Endometrial microvascular endothelial cells (primary cell): Measurements from ENCODE around the gene FILIP1L. TPM values are rescaled to one million over a fixed set of nuclear protein-coding genes. Genes with fewer than 3 reads are reported as not detected.

Experiments
- in situ Hi-C: cut with HindIII; loops from 2 replicates; pipeline ENCODE4 v1.10.0; 2017; ENCODE audit warnings: low sequenced_read_pairs, low pct_unique_long_range_greater_than_20kb; ENCODE audit errors: inconsistent ontology term
- total RNA-seq: library from RNA; depleted of rRNA; stranded (reverse); fragments of >200 nt; gene quantifications from one replicate; pipeline ENCODE4 v1.2.3, GENCODE V29; 2015; ENCODE audit errors: inconsistent ontology term

Gene FILIP1L
- total RNA-seq, 1 donor from 2014 or later: 31.3 TPM

- in situ Hi-C loops: no loop called here
Observed at GRCh38 chr3:100029052-100029451, 85.2 kb downstream of the FILIP1L start.

GRCh38 chr3:100027321-100027720, 87.0 kb downstream of the FILIP1L start:
- in situ Hi-C loops: no loop called here

DNA sequence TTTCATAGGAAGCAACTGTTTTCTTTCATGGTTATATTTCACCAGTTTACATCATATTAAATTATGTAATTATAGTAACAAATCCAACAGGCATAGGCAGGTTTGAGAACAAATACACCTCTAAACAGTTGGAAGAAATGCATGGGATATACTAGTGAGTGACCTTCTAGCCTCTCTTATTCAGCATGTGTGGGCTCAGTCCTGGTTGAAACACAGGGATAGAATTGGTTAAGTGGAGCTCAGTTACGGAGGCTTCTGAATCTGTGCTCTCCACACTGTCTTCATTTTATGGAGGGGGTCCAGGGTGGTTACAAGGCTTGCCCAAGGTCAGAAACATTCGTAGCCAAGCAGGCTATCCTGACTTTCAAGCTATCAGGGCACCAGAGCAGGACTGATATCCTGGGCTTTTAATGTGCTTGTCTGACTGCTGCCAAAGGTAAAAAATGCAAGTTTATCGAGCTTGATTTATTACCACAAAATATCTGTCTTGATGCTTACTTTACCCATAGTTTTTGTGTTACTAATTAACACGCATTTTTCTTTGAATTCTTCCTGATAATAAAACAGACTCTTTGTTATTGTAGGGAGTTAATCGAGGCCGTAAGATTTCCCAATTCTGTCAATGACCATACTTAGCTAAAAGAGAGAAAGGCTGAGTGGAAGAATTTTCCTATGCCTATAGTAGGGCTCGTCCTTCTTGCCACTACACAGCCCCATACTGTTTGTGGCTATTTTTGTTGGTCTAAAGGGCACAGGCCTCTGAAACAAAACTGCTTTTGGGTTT, 89.6 kb downstream of the FILIP1L start:
- in situ Hi-C loops: no loop called here

GRCh38 chr3:100023595-100023994, 90.7 kb downstream of the FILIP1L start:
- in situ Hi-C loops: no loop called here

- in situ Hi-C loops: no loop called here
Observed at GRCh38 chr3:100023150-100023549, 91.2 kb downstream of the FILIP1L start.

GRCh38 chr3:100022506-100022905, 91.8 kb downstream of the FILIP1L start:
- in situ Hi-C loops: no loop called here

DNA sequence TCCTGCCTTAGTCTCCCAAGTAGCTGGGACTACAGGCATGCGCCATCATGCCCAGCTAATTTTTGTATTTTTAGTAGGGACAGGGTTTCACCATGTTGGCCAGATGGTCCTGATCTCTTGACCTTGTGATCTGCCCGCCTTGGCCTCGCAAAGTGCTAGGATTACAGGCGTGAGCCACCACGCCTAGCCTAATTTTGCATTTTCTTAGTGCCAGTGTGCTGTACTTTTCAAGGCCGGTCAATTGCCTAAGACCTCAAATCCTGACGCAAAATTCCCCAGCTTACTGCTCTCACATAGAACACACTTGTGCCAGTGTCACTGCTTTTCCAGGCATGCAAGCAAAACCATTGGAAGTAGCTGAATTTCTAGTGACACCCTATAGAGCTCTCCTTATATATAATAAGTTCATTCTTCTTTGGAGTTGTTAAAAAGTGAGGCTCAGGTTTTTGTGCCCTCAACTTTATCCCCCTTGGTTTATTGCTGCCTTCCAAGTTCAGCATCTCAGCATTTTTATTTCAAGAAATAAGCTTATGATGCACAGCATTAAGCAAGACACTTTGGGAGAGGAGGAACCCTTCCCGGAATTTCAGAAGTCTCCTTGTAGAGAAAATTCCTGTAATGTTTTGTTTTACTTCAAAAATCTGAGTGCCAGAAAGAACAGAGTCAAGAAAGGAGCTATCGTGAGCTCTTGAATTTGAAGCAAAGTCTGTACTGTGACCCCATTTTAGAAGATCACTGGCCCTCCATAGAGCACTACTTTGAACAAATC, 93.2 kb downstream of the FILIP1L start:
- in situ Hi-C loops: no loop called here

GRCh38 chr3:100019719-100020118, 94.6 kb downstream of the FILIP1L start:
- in situ Hi-C loops: no loop called here

DNA sequence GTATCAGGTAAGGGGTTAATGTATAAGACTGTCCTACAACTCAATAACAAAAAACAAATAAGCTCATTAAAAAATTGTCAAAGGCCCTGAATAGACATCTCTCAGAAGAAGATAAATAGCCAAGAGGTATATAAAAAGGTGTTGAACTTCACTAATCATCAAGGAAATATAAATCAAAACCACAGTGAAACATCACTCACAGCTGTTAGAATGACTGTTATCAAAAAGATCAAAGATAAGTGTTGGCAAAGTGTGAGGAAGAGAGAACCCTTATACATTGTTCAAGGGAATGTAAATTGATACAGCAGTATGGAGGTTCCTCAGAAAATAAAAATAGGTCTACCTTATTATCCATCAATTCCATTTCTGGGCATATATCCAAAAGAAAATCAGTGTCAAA, 95.5 kb downstream of the FILIP1L start:
- in situ Hi-C loops: no loop called here

DNA sequence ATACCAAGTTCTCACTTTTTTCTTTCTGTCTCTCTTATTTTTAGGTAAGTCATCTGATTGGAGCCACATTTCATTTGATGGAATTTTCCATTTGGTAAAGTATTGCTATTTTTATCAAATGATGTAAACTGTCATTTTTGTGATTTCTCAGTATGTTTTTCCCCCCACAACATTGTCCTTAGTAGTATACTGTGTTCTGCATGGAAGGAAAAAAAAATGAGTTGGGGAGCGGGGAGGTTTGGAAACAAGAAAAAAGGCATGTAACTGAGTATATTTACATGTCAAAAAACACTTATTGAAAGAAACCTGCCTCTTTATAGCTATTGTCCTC, 104.2 kb downstream of the FILIP1L start:
- in situ Hi-C loops: no loop called here

GRCh38 chr3:100009276-100010086, 104.8 kb downstream of the FILIP1L start:
- in situ Hi-C loops: no loop called here

GRCh38 chr3:100008081-100008698, 106.1 kb downstream of the FILIP1L start:
- in situ Hi-C loops: no loop called here

GRCh38 chr3:100007313-100007712, 107.0 kb downstream of the FILIP1L start:
- in situ Hi-C loops: no loop called here

DNA sequence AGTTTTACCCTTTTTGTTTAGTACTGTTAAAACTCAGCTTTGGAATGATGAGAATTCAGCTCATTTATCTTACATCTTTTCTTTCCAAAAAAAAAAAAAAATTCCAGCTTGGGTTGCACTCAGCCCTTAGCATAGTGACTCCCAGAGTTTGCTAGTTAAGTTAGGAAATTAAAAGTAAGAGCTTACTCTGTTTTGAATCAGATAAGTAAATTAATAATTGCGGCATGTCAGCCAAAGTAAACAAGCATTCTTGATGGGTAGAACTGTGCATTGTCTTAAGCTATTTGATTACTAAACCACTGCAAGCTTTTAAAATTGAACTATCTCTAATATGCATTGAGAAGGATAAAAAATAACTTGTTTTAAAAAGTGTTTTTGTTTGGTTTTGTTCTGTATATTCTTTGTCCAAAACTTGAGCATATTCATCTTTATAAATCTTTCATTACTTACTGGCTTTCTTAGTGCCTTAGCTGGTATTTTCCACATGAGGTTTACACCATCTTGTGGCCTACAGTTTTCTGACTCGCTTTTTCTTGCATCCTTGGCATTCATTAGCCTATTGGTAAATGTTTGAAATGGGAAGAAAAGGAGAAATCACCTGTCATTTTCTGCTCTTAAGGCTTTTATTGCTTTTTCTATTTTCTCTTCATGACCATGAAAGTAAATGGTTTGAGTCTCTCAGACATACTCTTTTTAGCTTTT, 107.6 kb downstream of the FILIP1L start:
- in situ Hi-C loops: no loop called here

DNA sequence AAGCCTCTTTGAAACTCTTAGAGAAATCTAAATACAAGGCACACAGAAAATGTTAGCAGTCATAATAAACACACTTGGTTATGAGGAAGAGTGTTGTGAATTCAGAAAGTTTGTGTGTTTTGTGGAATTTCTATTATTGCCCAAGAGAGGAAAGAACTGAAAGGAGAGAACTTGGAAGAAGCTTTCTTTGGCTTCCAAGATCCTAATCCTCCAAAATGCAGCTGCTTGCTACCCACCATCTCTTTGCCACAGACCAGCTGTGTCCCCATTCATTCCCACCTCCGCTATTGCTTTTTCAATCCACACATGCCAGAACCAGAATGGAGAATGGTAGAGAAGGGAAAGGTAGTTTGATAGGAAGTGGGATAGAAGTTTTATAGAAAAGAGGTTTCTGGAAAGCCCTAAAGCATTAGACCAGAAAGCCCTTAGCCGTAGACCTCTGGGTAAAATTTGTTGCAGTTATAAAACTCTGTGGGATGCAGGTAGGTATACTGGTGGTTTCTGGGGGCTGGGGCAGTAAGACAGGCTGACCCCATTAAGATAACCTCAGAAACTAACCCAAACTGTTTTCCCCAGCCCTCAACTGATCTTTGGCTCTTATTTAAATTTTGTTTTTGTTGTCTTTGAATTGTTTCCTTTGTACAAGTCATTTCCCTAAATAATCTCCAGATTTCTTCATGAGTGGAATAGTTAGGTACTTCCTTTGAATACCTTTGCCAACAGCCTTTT, 108.5 kb downstream of the FILIP1L start:
- in situ Hi-C loops: no loop called here

DNA sequence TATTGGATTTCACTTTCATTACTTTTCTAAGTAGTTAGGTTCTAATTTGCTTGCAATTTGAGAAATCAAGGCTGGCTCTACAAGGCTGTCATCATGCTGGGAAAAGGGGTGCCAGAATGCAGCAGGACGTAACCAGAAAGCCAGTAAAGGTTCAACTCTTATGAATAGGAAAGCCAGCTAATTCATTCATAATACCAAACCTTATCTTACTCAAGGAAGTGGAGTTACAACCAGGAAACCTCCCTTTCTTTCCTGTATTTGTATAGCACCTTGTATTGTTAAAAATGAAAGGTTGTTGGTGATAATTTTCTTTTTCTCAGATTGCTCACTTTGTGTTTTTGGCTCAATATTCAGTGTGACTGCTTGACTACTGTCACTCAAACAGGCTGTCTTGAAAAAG, 109.4 kb downstream of the FILIP1L start:
- in situ Hi-C loops: no loop called here

- in situ Hi-C loops: no loop called here
Observed at GRCh38 chr3:100003609-100004503, 110.4 kb downstream of the FILIP1L start.
